ENCODE results near the gene CCSER1.

CCSER1 gene

GRCh38 chr4:90730752-90731151, 603.6 kb downstream of the CCSER1 start:
- WGBS, 2 donors (ENCODE audit: extremely low coverage in 2 of 2, insufficient read length in 2 of 2, insufficient replicate concordance in 1 of 2), result no CpG with 5 or more reads among the region's 1 CpG
- no peaks in the 10 kb centered on the region for H3K27me3 ChIP-seq (ENCODE audit: control insufficient read depth in 3 of 3, insufficient read depth in 3 of 3, low read depth in 1 of 3, low read length in 3 of 3)
- no peaks in the 10 kb centered on the region for H3K79me1 ChIP-seq (ENCODE audit: low read depth, low read length)
- H4K8ac ChIP-seq (ENCODE audit: low read depth, low read length), result no peak overlapping the region
- no peak overlapping the region for H2BK12ac ChIP-seq (ENCODE audit: low read length)
- H3K23ac ChIP-seq (ENCODE audit: low read depth, low read length, poor library complexity), result no peak overlapping the region
- no peak for DNase-seq (ENCODE audit: low spot score)
- no peak overlapping the region for H4K91ac ChIP-seq (ENCODE audit: low read depth, low read length, poor library complexity)
- no peak overlapping the region for H3K14ac ChIP-seq (ENCODE audit: low read length)
- no peak overlapping the region for H2AFZ ChIP-seq (ENCODE audit: low read length)
- H2BK15ac ChIP-seq (ENCODE audit: low read length), result no peak overlapping the region
- no peaks in the 10 kb centered on the region for H3K36me3 ChIP-seq (replicated peaks in 1 of 2; ENCODE audit: control insufficient read depth in 2 of 2, insufficient read depth in 2 of 2, low read length in 2 of 2)
- H2AK5ac ChIP-seq (ENCODE audit: low read depth, low read length), result no peak overlapping the region
- no peaks in the 10 kb centered on the region for H3K9me3 ChIP-seq (replicated peaks in 1 of 2; ENCODE audit: control insufficient read depth in 2 of 2, insufficient read depth in 1 of 2, low read depth in 1 of 2, low read length in 2 of 2)
- H3K18ac ChIP-seq (ENCODE audit: low read length), result no peak overlapping the region
- no peak overlapping the region for H3K27ac ChIP-seq (replicated peaks; ENCODE audit: low read length)
- no peak overlapping the region for H3K4me2 ChIP-seq (ENCODE audit: insufficient read depth, low read length, poor library complexity, severe bottlenecking)
- no peak overlapping the region for H2BK120ac ChIP-seq (ENCODE audit: low read depth, low read length)
- no peak overlapping the region for H3K9ac ChIP-seq (ENCODE audit: low read depth, low read length, poor library complexity)
- H3K4me3 ChIP-seq (ENCODE audit: low read length in 2 of 2), result no peak overlapping the region
- H3K4ac ChIP-seq (ENCODE audit: low read length), result no peak overlapping the region
- peaks cover 0 to 7% of the 10 kb centered on the region in 2 donors for H3K4me1 ChIP-seq (ENCODE audit: control insufficient read depth in 2 of 2, insufficient read depth in 1 of 2, low read depth in 1 of 2, low read length in 2 of 2)
- H2BK5ac ChIP-seq (ENCODE audit: low read length), result no peak overlapping the region

GRCh38 chr4:90733211-90733610, 606.0 kb downstream of the CCSER1 start:
- no peak overlapping the region for H4K8ac ChIP-seq (ENCODE audit: low read depth, low read length)
- H3K79me1 ChIP-seq (ENCODE audit: low read depth, low read length), result no peaks in the 10 kb centered on the region
- H3K4me3 ChIP-seq (ENCODE audit: low read length in 2 of 2), result no peak overlapping the region
- H4K91ac ChIP-seq (ENCODE audit: low read depth, low read length, poor library complexity), result no peak overlapping the region
- H2BK120ac ChIP-seq (ENCODE audit: low read depth, low read length), result no peak overlapping the region
- H3K36me3 ChIP-seq (replicated peaks in 1 of 2; ENCODE audit: control insufficient read depth in 2 of 2, insufficient read depth in 2 of 2, low read length in 2 of 2), result no peaks in the 10 kb centered on the region
- no peak overlapping the region for H3K9ac ChIP-seq (ENCODE audit: low read depth, low read length, poor library complexity)
- WGBS, 2 donors (ENCODE audit: extremely low coverage in 2 of 2, insufficient read length in 2 of 2, insufficient replicate concordance in 1 of 2), result no CpG with 5 or more reads among the region's 1 CpG
- no peak overlapping the region for H3K4ac ChIP-seq (ENCODE audit: low read length)
- H3K27ac ChIP-seq (replicated peaks; ENCODE audit: low read length), result no peak overlapping the region
- H3K23ac ChIP-seq (ENCODE audit: low read depth, low read length, poor library complexity), result no peak overlapping the region
- no peak overlapping the region for H2BK15ac ChIP-seq (ENCODE audit: low read length)
- H3K4me1 ChIP-seq (ENCODE audit: control insufficient read depth in 2 of 2, insufficient read depth in 1 of 2, low read depth in 1 of 2, low read length in 2 of 2), result peaks cover 0 to 4% of the 10 kb centered on the region in 2 donors
- no peaks in the 10 kb centered on the region for H3K27me3 ChIP-seq (ENCODE audit: control insufficient read depth in 3 of 3, insufficient read depth in 3 of 3, low read depth in 1 of 3, low read length in 3 of 3)
- no peak overlapping the region for H3K14ac ChIP-seq (ENCODE audit: low read length)
- DNase-seq (ENCODE audit: low spot score), result no peak
- H2AK5ac ChIP-seq (ENCODE audit: low read depth, low read length), result no peak overlapping the region
- no peak overlapping the region for H3K18ac ChIP-seq (ENCODE audit: low read length)
- no peak overlapping the region for H2BK12ac ChIP-seq (ENCODE audit: low read length)
- H3K9me3 ChIP-seq (replicated peaks in 1 of 2; ENCODE audit: control insufficient read depth in 2 of 2, insufficient read depth in 1 of 2, low read depth in 1 of 2, low read length in 2 of 2), result no peaks in the 10 kb centered on the region
- no peak overlapping the region for H3K4me2 ChIP-seq (ENCODE audit: insufficient read depth, low read length, poor library complexity, severe bottlenecking)
- no peak overlapping the region for H2BK5ac ChIP-seq (ENCODE audit: low read length)
- H2AFZ ChIP-seq (ENCODE audit: low read length), result no peak overlapping the region

GRCh38 chr4:90745176-90745575, 618.0 kb downstream of the CCSER1 start:
- H2AFZ ChIP-seq (ENCODE audit: low read length), result no peak overlapping the region
- H3K4me1 ChIP-seq (ENCODE audit: control insufficient read depth in 2 of 2, insufficient read depth in 1 of 2, low read depth in 1 of 2, low read length in 2 of 2), result no peaks in the 10 kb centered on the region
- no peak overlapping the region for H3K23ac ChIP-seq (ENCODE audit: low read depth, low read length, poor library complexity)
- H2BK120ac ChIP-seq (ENCODE audit: low read depth, low read length), result no peak overlapping the region
- no peak overlapping the region for H3K14ac ChIP-seq (ENCODE audit: low read length)
- H4K8ac ChIP-seq (ENCODE audit: low read depth, low read length), result no peak overlapping the region
- no peak for DNase-seq (ENCODE audit: low spot score)
- H2BK12ac ChIP-seq (ENCODE audit: low read length), result no peak overlapping the region
- H2BK15ac ChIP-seq (ENCODE audit: low read length), result no peak overlapping the region
- H3K4me2 ChIP-seq (ENCODE audit: insufficient read depth, low read length, poor library complexity, severe bottlenecking), result no peak overlapping the region
- no peaks in the 10 kb centered on the region for H3K27me3 ChIP-seq (ENCODE audit: control insufficient read depth in 3 of 3, insufficient read depth in 3 of 3, low read depth in 1 of 3, low read length in 3 of 3)
- H3K4me3 ChIP-seq (ENCODE audit: low read length in 2 of 2), result no peak overlapping the region
- no peak overlapping the region for H3K4ac ChIP-seq (ENCODE audit: low read length)
- H3K9ac ChIP-seq (ENCODE audit: low read depth, low read length, poor library complexity), result no peak overlapping the region
- no CpG with 5 or more reads among the region's 4 CpGs for WGBS, 2 donors (ENCODE audit: extremely low coverage in 2 of 2, insufficient read length in 2 of 2, insufficient replicate concordance in 1 of 2)
- H3K36me3 ChIP-seq (replicated peaks in 1 of 2; ENCODE audit: control insufficient read depth in 2 of 2, insufficient read depth in 2 of 2, low read length in 2 of 2), result no peaks in the 10 kb centered on the region
- H2BK5ac ChIP-seq (ENCODE audit: low read length), result no peak overlapping the region
- no peak overlapping the region for H3K18ac ChIP-seq (ENCODE audit: low read length)
- H4K91ac ChIP-seq (ENCODE audit: low read depth, low read length, poor library complexity), result no peak overlapping the region
- H3K27ac ChIP-seq (replicated peaks; ENCODE audit: low read length), result no peak overlapping the region
- no peaks in the 10 kb centered on the region for H3K9me3 ChIP-seq (replicated peaks in 1 of 2; ENCODE audit: control insufficient read depth in 2 of 2, insufficient read depth in 1 of 2, low read depth in 1 of 2, low read length in 2 of 2)
- H3K79me1 ChIP-seq (ENCODE audit: low read depth, low read length), result no peaks in the 10 kb centered on the region
- H2AK5ac ChIP-seq (ENCODE audit: low read depth, low read length), result no peak overlapping the region

GRCh38 chr4:90753068-90753467, 625.9 kb downstream of the CCSER1 start:
- Histone ChIP-seq H4K91ac (ENCODE audit: low read depth, low read length, poor library complexity) (no peak overlapping the region), H3K9ac (ENCODE audit: low read depth, low read length, poor library complexity) (no peak overlapping the region), H3K4ac (ENCODE audit: low read length) (no peak overlapping the region), H3K23ac (ENCODE audit: low read depth, low read length, poor library complexity) (no peak overlapping the region), H2BK120ac (ENCODE audit: low read depth, low read length) (no peak overlapping the region), H3K36me3 (replicated peaks in 1 of 2; ENCODE audit: control insufficient read depth in 2 of 2, insufficient read depth in 2 of 2, low read length in 2 of 2) (no peaks in the 10 kb centered on the region), H2AK5ac (ENCODE audit: low read depth, low read length) (no peak overlapping the region), H2BK5ac (ENCODE audit: low read length) (no peak overlapping the region), H3K14ac (ENCODE audit: low read length) (no peak overlapping the region), H3K4me1 (ENCODE audit: control insufficient read depth in 2 of 2, insufficient read depth in 1 of 2, low read depth in 1 of 2, low read length in 2 of 2) (no peaks in the 10 kb centered on the region), H2BK12ac (ENCODE audit: low read length) (no peak overlapping the region), H4K8ac (ENCODE audit: low read depth, low read length) (no peak overlapping the region), H2AFZ (ENCODE audit: low read length) (no peak overlapping the region), H2BK15ac (ENCODE audit: low read length) (no peak overlapping the region), H3K18ac (ENCODE audit: low read length) (no peak overlapping the region), H3K4me3 (ENCODE audit: low read length in 2 of 2) (no peak overlapping the region), H3K27me3 (ENCODE audit: control insufficient read depth in 3 of 3, insufficient read depth in 3 of 3, low read depth in 1 of 3, low read length in 3 of 3) (no peaks in the 10 kb centered on the region), H3K4me2 (ENCODE audit: insufficient read depth, low read length, poor library complexity, severe bottlenecking) (no peak overlapping the region), H3K27ac (replicated peaks; ENCODE audit: low read length) (no peak overlapping the region), H3K79me1 (ENCODE audit: low read depth, low read length) (no peaks in the 10 kb centered on the region), H3K9me3 (replicated peaks in 1 of 2; ENCODE audit: control insufficient read depth in 2 of 2, insufficient read depth in 1 of 2, low read depth in 1 of 2, low read length in 2 of 2) (no peaks in the 10 kb centered on the region)
- DNase-seq (ENCODE audit: low spot score), result no peak
